Smooth muscle cell (in vitro differentiated cells): Measurements from ENCODE around the gene ERMP1. TPM values are rescaled to one million over a fixed set of nuclear protein-coding genes. Genes with fewer than 3 reads are reported as not detected.
"Not testable (repeated sequence)": the region's sequence is repeated elsewhere in the genome, so short reads cannot be mapped to it uniquely, and the experiment has no call there.

ENCODE experiments used
- DNase-seq: peaks from one replicate; lab custom pipeline; 2025; ENCODE audit not compliant: unreplicated experiment; lab: John Stamatoyannopoulos, UW
- H2AFZ ChIP-seq: fragments of 200-600 bp; sonication (generic); 2 replicates; pipeline ENCODE4 v1.6.0; 2016; ENCODE audit warnings: antibody characterized with exemption, low read depth, mild to moderate bottlenecking
- H3F3A ChIP-seq: fragments of 200-600 bp; sonication (generic); 2 replicates; pipeline ENCODE4 v1.6.0; 2017; ENCODE audit warnings: antibody characterized with exemption, low read depth
- H3K27ac ChIP-seq: fragments of 200-600 bp; sonication (generic); 2 replicates; pipeline ENCODE4 v1.5.1; 2016; ENCODE audit warnings: low read depth, mild to moderate bottlenecking
- H3K27me3 ChIP-seq: fragments of 200-600 bp; sonication (generic); 2 replicates; pipeline ENCODE4 v1.6.1; 2016; ENCODE audit warnings: low read depth, mild to moderate bottlenecking
- H3K36me3 ChIP-seq: fragments of 200-600 bp; sonication (generic); 2 replicates; pipeline ENCODE4 v1.5.1; 2016; ENCODE audit warnings: low read depth
- H3K4me1 ChIP-seq: fragments of 200-600 bp; sonication (generic); 2 replicates; pipeline ENCODE4 v1.5.1; 2016; ENCODE audit warnings: low read depth
- H3K4me2 ChIP-seq: fragments of 200-600 bp; sonication (generic); 2 replicates; pipeline ENCODE4 v1.6.0; 2016; ENCODE audit warnings: mild to moderate bottlenecking
- H3K4me3 ChIP-seq: fragments of 200-600 bp; sonication (generic); 2 replicates; pipeline ENCODE4 v1.5.1; 2016; ENCODE audit warnings: mild to moderate bottlenecking
- H3K79me2 ChIP-seq: fragments of 200-600 bp; sonication (generic); 2 replicates; pipeline ENCODE4 v1.6.0; 2016; ENCODE audit warnings: low read depth, mild to moderate bottlenecking
- H3K9ac ChIP-seq: fragments of 200-600 bp; sonication (generic); 2 replicates; pipeline ENCODE4 v1.6.0; 2016; ENCODE audit warnings: low read depth
- H3K9me3 ChIP-seq: fragments of 200-600 bp; sonication (generic); replicated peaks from 2 replicates; pipeline ENCODE4 v1.5.1; 2016; ENCODE audit warnings: low read depth
- H4K20me1 ChIP-seq: fragments of 200-600 bp; sonication (generic); 2 replicates; pipeline ENCODE4 v1.6.0; 2016; ENCODE audit warnings: low read depth
- WGBS: methylation state at CpG from one replicate; pipeline ENCODE4 v1.1.7; 2016; ENCODE audit warnings: low lambda C conversion rate; 5-methylcytosine and 5-hydroxymethylcytosine counted together
- polyA plus RNA-seq: library from polyadenylated mRNA; unstranded; fragments of >200 nt; fragmentation: Nextera tagmentation; extraction: Ambion mirVana; gene quantifications from 2 replicates; pipeline ENCODE4 v1.2.1, GENCODE V29; 2016
- total RNA-seq: library from RNA; depleted of rRNA; stranded (reverse); fragments of >200 nt; gene quantifications from 2 replicates; pipeline ENCODE4 v1.2.3, GENCODE V29; 2014
- TF ChIP-seq, protein P1 (sequence below): fragments of 200-600 bp; sonication (generic); IDR thresholded peaks from 2 replicates; pipeline ENCODE4 v1.5.1; 2017; ENCODE audit warnings: borderline replicate concordance, mild to moderate bottlenecking, antibody characterized with exemption; ENCODE audit not compliant: insufficient read depth, poor library complexity, severe bottlenecking

Gene ERMP1
- total and polyA plus RNA-seq, 2 experiments from 2014 or later = 2.1 to 10.7 TPM

DNA sequence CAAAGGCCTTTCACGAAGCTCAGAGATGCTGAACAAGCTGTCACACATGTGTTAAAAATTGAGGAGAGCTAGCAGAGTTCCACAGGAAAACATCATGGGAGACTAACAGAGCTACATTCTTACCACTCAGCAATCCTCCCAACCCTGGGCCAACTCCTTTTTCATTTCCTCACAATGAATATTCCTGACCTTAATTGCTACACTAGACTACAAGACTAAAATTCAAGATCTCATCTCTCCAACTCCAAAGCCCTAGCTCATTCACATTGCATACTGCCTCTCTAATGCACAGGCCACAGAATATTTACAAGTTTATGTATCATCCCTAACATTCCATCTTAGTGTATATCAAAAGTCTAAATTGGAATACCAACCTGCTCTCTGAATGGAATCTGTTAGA, 21.2 kb downstream of the ERMP1 start:
- no peaks in the 10 kb centered on the region for H3K79me2 ChIP-seq
- no peak overlapping the region for H2AFZ ChIP-seq
- H3K4me2 ChIP-seq = no peak overlapping the region
- no peaks in the 10 kb centered on the region for H3K36me3 ChIP-seq
- no peak overlapping the region for H3K9ac ChIP-seq
- H3K27me3 ChIP-seq = no peaks in the 10 kb centered on the region
- WGBS = 96% methylated on average over 1 of the region's 1 CpG
- H3F3A ChIP-seq = no peaks in the 10 kb centered on the region
- no peaks in the 10 kb centered on the region for H3K4me1 ChIP-seq
- H3K4me3 ChIP-seq = no peak overlapping the region
- H4K20me1 ChIP-seq = no peaks in the 10 kb centered on the region
- H3K27ac ChIP-seq = no peak overlapping the region
- TF ChIP-seq, protein P1, sequence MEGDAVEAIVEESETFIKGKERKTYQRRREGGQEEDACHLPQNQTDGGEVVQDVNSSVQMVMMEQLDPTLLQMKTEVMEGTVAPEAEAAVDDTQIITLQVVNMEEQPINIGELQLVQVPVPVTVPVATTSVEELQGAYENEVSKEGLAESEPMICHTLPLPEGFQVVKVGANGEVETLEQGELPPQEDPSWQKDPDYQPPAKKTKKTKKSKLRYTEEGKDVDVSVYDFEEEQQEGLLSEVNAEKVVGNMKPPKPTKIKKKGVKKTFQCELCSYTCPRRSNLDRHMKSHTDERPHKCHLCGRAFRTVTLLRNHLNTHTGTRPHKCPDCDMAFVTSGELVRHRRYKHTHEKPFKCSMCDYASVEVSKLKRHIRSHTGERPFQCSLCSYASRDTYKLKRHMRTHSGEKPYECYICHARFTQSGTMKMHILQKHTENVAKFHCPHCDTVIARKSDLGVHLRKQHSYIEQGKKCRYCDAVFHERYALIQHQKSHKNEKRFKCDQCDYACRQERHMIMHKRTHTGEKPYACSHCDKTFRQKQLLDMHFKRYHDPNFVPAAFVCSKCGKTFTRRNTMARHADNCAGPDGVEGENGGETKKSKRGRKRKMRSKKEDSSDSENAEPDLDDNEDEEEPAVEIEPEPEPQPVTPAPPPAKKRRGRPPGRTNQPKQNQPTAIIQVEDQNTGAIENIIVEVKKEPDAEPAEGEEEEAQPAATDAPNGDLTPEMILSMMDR = no peak
- no peak for DNase-seq
- H3K9me3 ChIP-seq = no peaks in the 10 kb centered on the region

DNA sequence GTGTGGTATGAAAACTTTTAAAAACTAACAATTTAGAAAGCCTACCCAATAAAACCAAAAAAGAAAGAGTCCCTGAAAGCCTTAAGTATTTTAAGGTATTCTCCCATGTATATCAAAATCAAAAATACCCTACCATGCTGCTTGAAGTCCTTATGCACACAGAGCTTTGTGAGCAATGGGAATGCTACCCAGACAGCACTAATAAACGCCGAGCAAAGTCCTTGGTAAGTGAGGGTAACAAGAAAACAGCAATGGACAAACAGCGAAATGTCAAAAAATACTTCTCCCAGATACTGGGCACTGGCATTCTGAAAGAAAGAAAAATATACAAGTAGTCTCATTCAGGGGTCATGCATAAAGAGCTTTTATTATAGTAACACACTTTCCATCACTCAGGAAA, 27.4 kb downstream of the ERMP1 start:
- H3K79me2 ChIP-seq = no peaks in the 10 kb centered on the region
- 86% methylated on average over 3 of the region's 3 CpGs for WGBS
- DNase-seq = no peak
- no peak overlapping the region for H3K4me2 ChIP-seq
- no peak overlapping the region for H3K9ac ChIP-seq
- H3K36me3 ChIP-seq = no peaks in the 10 kb centered on the region
- no peaks in the 10 kb centered on the region for H3K27me3 ChIP-seq
- no peaks in the 10 kb centered on the region for H4K20me1 ChIP-seq
- H3K4me3 ChIP-seq = no peak overlapping the region
- TF ChIP-seq, protein P1 = no peak
- H3K9me3 ChIP-seq = no peaks in the 10 kb centered on the region
- H3K27ac ChIP-seq = no peak overlapping the region
- no peaks in the 10 kb centered on the region for H3F3A ChIP-seq
- H3K4me1 ChIP-seq = no peaks in the 10 kb centered on the region
- H2AFZ ChIP-seq = no peak overlapping the region

DNA sequence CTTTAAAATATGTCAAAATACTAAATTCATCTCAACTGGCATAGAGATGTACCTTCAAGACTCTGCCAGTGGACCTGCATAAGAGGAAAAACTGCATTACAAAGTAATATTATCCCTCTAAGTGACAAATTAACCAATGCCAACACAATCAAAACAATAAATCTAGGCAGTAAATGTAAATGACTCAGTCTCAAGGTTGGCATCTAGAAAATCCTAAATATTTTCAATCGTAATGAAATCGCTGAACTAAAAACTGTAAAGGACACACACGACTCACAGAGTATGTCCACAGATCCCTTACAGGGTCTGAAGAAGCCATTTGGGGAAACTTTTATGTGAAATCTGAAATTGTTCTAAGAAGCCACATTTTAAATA, 31.2 kb downstream of the ERMP1 start:
- H3K4me1 ChIP-seq = no peaks in the 10 kb centered on the region
- DNase-seq = no peak
- no peak overlapping the region for H3K4me3 ChIP-seq
- H3K79me2 ChIP-seq = no peaks in the 10 kb centered on the region
- WGBS = 85% methylated on average over 3 of the region's 3 CpGs
- no peak overlapping the region for H3K27ac ChIP-seq
- H3K36me3 ChIP-seq = no peaks in the 10 kb centered on the region
- H3K9me3 ChIP-seq = no peaks in the 10 kb centered on the region
- no peak overlapping the region for H3K9ac ChIP-seq
- H2AFZ ChIP-seq = no peak overlapping the region
- H3K4me2 ChIP-seq = no peak overlapping the region
- no peaks in the 10 kb centered on the region for H3K27me3 ChIP-seq
- no peaks in the 10 kb centered on the region for H4K20me1 ChIP-seq
- H3F3A ChIP-seq = no peaks in the 10 kb centered on the region
- TF ChIP-seq, protein P1 = no peak

DNA sequence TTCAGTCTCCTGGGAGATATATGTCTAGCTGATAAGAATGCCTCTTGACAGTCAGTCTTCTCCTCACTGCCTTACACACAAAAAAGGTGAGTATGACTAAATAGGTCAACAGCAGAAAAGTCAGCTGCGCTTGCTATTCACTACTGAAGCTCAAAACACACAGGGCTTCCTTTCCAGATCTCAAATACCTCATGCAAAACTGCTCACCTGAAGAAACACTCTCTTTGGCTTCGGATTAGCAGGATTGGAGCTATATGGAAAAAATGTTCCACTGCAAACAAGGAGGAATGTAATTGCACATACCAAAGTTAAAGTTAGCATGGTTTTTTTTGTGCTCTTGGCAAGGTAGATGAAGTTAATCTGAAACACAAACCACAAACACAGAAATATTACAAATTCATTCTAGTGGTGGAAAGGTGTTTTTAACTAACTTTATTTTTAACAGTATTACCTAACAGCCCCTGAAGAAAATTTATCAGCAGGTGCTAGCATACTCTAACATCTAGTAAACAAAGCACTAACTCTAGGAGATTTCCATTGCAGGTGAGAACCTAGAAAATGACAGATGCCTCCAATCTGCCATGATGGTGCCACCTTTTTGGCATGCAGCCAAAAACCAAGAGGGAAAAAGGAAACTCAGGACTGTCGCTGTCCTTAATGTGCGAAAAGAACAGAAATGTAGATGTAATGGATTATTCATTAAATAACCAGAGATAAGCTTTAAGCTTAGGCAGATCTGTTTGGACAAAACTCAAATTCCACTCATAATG, 31.8 kb downstream of the ERMP1 start:
- H3K9ac ChIP-seq = no peak overlapping the region
- TF ChIP-seq, protein P1 = no peak
- WGBS = 96% methylated on average over 4 of the region's 4 CpGs
- H3F3A ChIP-seq = no peaks in the 10 kb centered on the region
- H3K27me3 ChIP-seq = no peaks in the 10 kb centered on the region
- no peaks in the 10 kb centered on the region for H4K20me1 ChIP-seq
- no peaks in the 10 kb centered on the region for H3K4me1 ChIP-seq
- no peaks in the 10 kb centered on the region for H3K79me2 ChIP-seq
- no peaks in the 10 kb centered on the region for H3K36me3 ChIP-seq
- H3K9me3 ChIP-seq = no peaks in the 10 kb centered on the region
- no peak for DNase-seq
- no peak overlapping the region for H2AFZ ChIP-seq
- H3K4me3 ChIP-seq = no peak overlapping the region
- H3K27ac ChIP-seq = no peak overlapping the region
- H3K4me2 ChIP-seq = no peak overlapping the region

DNA sequence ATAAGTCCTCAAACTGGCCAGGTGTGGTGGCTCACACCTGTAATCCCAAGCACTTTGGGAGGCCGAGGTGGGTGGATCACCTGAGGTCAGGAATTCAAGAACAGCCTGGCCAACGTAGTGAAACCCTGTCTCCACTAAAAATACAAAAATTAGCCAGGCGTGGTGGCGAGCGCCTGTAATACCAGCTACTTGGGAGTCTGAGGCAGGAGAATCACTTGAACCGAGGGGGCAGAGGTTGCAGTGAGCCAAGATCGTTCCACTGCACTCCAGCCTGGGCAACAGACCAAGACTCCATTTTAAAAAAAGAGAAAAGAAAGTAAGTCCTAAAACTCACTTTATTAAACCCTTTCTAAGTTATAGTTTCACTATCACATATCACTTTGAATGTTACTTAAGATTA, 32.5 kb downstream of the ERMP1 start:
- not testable (repeated sequence) for H3K4me3 ChIP-seq
- over 99% methylated on average over 7 of the region's 7 CpGs for WGBS

More for the DNA sequence above, 32.5 kb downstream of the ERMP1 start:
- H3K27ac ChIP-seq, DNase-seq, H3F3A ChIP-seq, H3K9ac ChIP-seq, H3K4me2 ChIP-seq, H3K27me3 ChIP-seq, H3K36me3 ChIP-seq, H3K9me3 ChIP-seq, H3K4me1 ChIP-seq, H2AFZ ChIP-seq, H3K79me2 ChIP-seq, H4K20me1 ChIP-seq: not testable (repeated sequence)
